Nephron progenitor cell (in vitro differentiated cells): Measurements from ENCODE around the gene ETV3L.

Experiments used
- DNase-seq: peaks from one replicate; pipeline ENCODE4 v3.0.0; 2021
- H3K27ac Mint-ChIP-seq: 2 replicates; pipeline ENCODE4 v1.8.0; 2021; ENCODE audit warnings: mild to moderate bottlenecking, moderate library complexity, mixed read lengths
- H3K27me3 Mint-ChIP-seq: 2 replicates; pipeline ENCODE4 v1.8.0; 2021; ENCODE audit warnings: mild to moderate bottlenecking, low read depth, mixed read lengths; ENCODE audit not compliant: poor library complexity
- H3K36me3 Mint-ChIP-seq: 2 replicates; pipeline ENCODE4 v1.8.0; 2021; ENCODE audit warnings: low read depth, mixed read lengths
- H3K4me1 Mint-ChIP-seq: 2 replicates; pipeline ENCODE4 v1.8.0; 2021; ENCODE audit warnings: mixed read lengths
- H3K4me3 Mint-ChIP-seq: 2 replicates; pipeline ENCODE4 v1.8.0; 2021; ENCODE audit warnings: mild to moderate bottlenecking, moderate library complexity, mixed read lengths
- H3K9me3 Mint-ChIP-seq: 2 replicates; pipeline ENCODE4 v1.8.0; 2021; ENCODE audit warnings: mild to moderate bottlenecking, moderate library complexity, mixed read lengths
- CTCF ChIP-seq: fragments of 200-600 bp; sonication (generic); IDR thresholded peaks from 2 replicates; pipeline ENCODE4 v1.5.0; 2021; ENCODE audit warnings: antibody characterized with exemption

Gene ETV3L

GRCh38 chr1:157142765-157143423 is 43.3 kb upstream of the ETV3L start:
- TF ChIP-seq CTCF, result no peak
- no peak overlapping the region for H3K4me3 Mint-ChIP-seq

DNA sequence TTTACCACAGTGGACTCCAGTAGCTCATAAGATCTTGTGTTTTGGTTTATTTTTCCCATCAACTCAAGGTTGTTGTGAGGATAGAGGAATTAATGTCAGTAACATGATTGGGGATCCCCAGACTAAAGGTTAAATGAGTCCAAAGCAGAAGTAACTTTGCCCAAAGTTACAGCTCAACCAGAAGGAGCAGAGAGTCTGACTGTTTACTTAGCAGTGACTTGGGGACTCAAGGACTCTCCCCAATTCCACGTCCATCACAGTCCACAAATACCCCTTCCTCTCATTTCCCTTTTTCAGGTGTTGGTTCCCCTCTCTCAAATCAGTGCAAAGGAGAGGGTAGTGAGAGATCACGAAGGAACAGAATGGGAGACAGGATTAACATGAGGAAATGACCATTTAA is 42.6 kb upstream of the ETV3L start:
- Mint-ChIP-seq H3K9me3 (no peaks in the 10 kb centered on the region), H3K4me1 (peaks cover 35% of the 10 kb centered on the region), H3K27me3 (no peaks in the 10 kb centered on the region), H3K4me3 (no peak overlapping the region), H3K27ac (no peak overlapping the region), H3K36me3 (no peaks in the 10 kb centered on the region)
- no peak for TF ChIP-seq CTCF
- DNase-seq, result no peak

More at GRCh38 chr1:157142765-157143423, 43.3 kb upstream of the ETV3L start:
- H3K9me3 Mint-ChIP-seq, result no peaks in the 10 kb centered on the region
- H3K27me3 Mint-ChIP-seq, result no peaks in the 10 kb centered on the region
- H3K36me3 Mint-ChIP-seq, result no peaks in the 10 kb centered on the region
- peaks cover 28% of the 10 kb centered on the region for H3K4me1 Mint-ChIP-seq
- no peak for DNase-seq
- H3K27ac Mint-ChIP-seq, result no peak overlapping the region

- Mint-ChIP-seq H3K27me3 (no peaks in the 10 kb centered on the region), H3K4me3 (no peak overlapping the region), H3K36me3 (no peaks in the 10 kb centered on the region), H3K27ac (no peak overlapping the region), H3K9me3 (no peaks in the 10 kb centered on the region), H3K4me1 (peaks cover 44% of the 10 kb centered on the region)
- DNase-seq, result no peak
- TF ChIP-seq CTCF, result no peak
Measured at GRCh38 chr1:157141212-157141855, 41.7 kb upstream of the ETV3L start.

DNA sequence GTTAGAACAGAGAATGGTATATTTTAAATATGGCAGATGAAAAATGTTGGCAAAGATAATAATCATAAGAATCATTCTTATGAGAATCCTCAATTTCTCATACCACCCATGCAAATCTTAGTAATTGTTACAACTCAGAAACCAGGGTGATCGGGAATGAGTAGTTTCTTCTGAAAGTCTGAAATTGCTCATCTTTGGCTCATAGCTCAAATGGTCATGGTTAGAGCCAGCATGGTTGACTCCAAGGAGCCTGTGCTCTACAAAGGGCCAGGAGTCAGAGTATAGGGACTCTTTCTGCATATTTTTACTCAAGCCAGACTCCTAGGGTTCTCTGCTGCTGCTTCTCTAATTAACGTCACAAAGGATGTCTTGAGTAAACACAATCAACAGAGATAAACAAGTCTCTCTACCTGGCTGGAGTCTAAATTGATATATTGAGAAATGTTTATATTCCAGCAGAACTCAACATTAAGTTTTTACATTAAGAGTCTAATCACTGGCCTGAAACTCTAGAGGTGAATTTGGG is 40.5 kb upstream of the ETV3L start:
- H3K27me3 Mint-ChIP-seq, result no peaks in the 10 kb centered on the region
- H3K4me3 Mint-ChIP-seq, result peak overlapping the region; percentile 18
- peaks cover 5% of the 10 kb centered on the region for H3K36me3 Mint-ChIP-seq
- H3K9me3 Mint-ChIP-seq, result no peaks in the 10 kb centered on the region
- no peak for DNase-seq
- no peak for TF ChIP-seq CTCF
- peaks cover 47% of the 10 kb centered on the region for H3K4me1 Mint-ChIP-seq
- no peak overlapping the region for H3K27ac Mint-ChIP-seq

DNA sequence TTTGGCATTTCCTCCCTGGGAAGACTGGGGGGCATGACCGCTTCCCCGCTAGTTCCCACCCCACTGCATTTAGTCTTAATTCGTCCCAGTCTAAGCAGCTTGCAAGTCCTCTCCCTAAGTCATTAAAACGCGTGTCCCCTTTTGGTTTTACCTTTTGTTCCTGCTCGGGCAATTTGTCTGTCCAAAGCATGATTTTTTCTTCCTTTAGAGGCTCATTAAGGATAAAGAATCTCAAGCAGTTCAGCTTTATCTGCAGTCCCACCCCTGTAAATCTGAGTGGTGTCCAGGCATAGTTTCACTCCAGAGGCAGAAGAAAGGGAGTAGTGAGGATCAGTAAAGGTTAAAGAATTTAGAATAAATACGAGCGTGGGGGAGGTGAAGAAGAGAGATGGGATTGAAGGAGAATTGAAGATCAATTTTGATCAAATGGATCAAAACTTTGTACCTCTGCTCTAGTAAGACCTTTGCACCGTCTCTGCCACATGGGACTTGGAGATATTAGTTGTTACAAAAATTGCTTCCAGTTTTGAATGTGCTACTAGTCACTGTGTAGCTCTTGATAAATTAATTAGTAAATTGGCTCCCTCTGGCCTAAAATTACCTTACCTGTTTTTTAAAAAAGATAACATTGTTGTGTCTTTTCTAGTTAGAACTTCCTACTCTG is 39.6 kb upstream of the ETV3L start:
- peaks cover 12% of the 10 kb centered on the region for H3K36me3 Mint-ChIP-seq
- TF ChIP-seq CTCF, result no peak
- H3K4me1 Mint-ChIP-seq, result peaks cover 47% of the 10 kb centered on the region
- DNase-seq, result no peak
- H3K27me3 Mint-ChIP-seq, result no peaks in the 10 kb centered on the region
- H3K27ac Mint-ChIP-seq, result peak overlapping the region; percentile 99
- H3K4me3 Mint-ChIP-seq, result peak overlapping the region; percentile 91
- no peaks in the 10 kb centered on the region for H3K9me3 Mint-ChIP-seq
